ENCODE results near the gene FBXO27. TPM values are rescaled to one million over a fixed set of nuclear protein-coding genes. Genes with fewer than 3 reads are reported as not detected.

FBXO27 gene
- total and polyA plus RNA-seq, 2 of the 8 experiments (the other 6 are each of a cell fraction or from before 2014, with no cell fraction given), result 10.9 to 25.5 TPM

DNA sequence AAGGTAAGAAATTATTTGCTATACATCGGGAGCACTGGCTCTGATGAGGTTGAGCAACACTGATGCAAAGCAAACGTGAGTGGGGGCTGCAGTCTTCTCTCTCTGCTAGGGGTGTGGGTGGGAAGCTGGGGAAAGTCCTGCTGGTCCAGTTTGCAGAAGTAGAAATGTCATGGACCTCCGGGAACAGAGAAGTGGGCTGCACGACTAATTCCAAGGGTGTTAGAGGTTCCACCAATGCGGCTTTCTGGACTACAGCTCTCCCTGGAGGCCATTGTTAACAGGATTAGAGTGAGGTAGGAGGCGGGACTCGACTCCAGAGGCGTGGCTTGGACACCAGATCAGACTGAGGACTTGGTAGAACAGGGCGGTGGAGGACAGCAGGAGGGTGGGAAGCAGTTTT is 5.7 kb upstream of the FBXO27 start:
- H3K79me2 ChIP-seq (ENCODE audit: control insufficient read depth in 1 of 2, insufficient read depth in 2 of 2, low read length in 2 of 2), result no peaks in the 10 kb centered on the region
- WGBS, 2 experiments (ENCODE audit: extremely low coverage in 1 of 2, insufficient coverage in 1 of 2, insufficient read length in 1 of 2, insufficient replicate concordance in 2 of 2, low coverage in 1 of 2, low lambda C conversion rate in 2 of 2, missing lambda C conversion rate in 1 of 2), result 39% methylated on average over 9 of the region's 9 CpGs; no CpG with 5 or more reads in 1 of the 2 experiments
- no peak overlapping the region for H2BK15ac ChIP-seq (ENCODE audit: low read length)
- no peaks in the 10 kb centered on the region for H3K4me1 ChIP-seq (replicated peaks in 1 of 4; ENCODE audit: control insufficient read depth in 3 of 4, insufficient read depth in 4 of 4, low read length in 3 of 4)
- ChIA-PET CTCF (ENCODE audit: partially characterized antibody) (interaction anchor here (0.6 to 4.9 kb wide), 10 partner anchors 14 to 161 kb away, joined by 3 to 23 read pairs (median 4); no protein-coding TSS in a partner anchor), POLR2A (ENCODE audit: partially characterized antibody) (interaction anchor here (0.8 to 1.3 kb wide), 2 partner anchors 70 to 82 kb away, joined by 3 to 5 read pairs; no protein-coding TSS in a partner anchor)
- FAIRE-seq, result peak; percentile 19
- H2BK20ac ChIP-seq (ENCODE audit: low read length), result no peak overlapping the region
- H3K36me3 ChIP-seq (ENCODE audit: control insufficient read depth in 2 of 4, insufficient read depth in 4 of 4, low read length in 3 of 4), result no peaks in the 10 kb centered on the region
- H3K4me3 ChIP-seq (ENCODE audit: extremely low read depth in 1 of 4, insufficient read depth in 2 of 4, low read depth in 3 of 4, low read length in 4 of 4), result no peak overlapping the region
- H4K5ac ChIP-seq (ENCODE audit: insufficient read length, low read depth, low read length), result no peak overlapping the region
- H3K9ac ChIP-seq (replicated peaks in 1 of 4; ENCODE audit: extremely low read depth in 1 of 4, low read depth in 3 of 4, low read length in 3 of 4), result no peak overlapping the region
- no peaks in the 10 kb centered on the region for H3K23me2 ChIP-seq (ENCODE audit: low read depth, low read length)
- no peak overlapping the region for H4K8ac ChIP-seq (ENCODE audit: extremely low read depth, insufficient read depth, low read length)
- no peak overlapping the region for H3K27ac ChIP-seq (ENCODE audit: low read depth, low read length)
- no peak overlapping the region; the same call in 1 of the 2 replicates for H2BK5ac ChIP-seq (ENCODE audit: low read depth, low read length)
- no peak overlapping the region for H3K4ac ChIP-seq (replicated peaks; ENCODE audit: insufficient read length, low read depth, low read length)
- H2AFZ ChIP-seq (ENCODE audit: low read length), result peak overlapping the region; percentile 96
- H4K91ac ChIP-seq (replicated peaks; ENCODE audit: insufficient read length, low read length), result no peak overlapping the region
- no peak overlapping the region; the same call in 1 of the 2 replicates for H3K18ac ChIP-seq (ENCODE audit: extremely low read depth, low read length)
- DNase-seq (ENCODE audit: low read depth in 1 of 2, low spot score in 2 of 2), result peak in 1 of 2 experiments; percentile 67
- no peak overlapping the region for H3K23ac ChIP-seq (ENCODE audit: insufficient read length)
- H3K14ac ChIP-seq (ENCODE audit: insufficient read length), result no peak overlapping the region
- 0 out of 7 replicates have a peak, but pooled peaks cover 0 to 2% (median 0%) of the 10 kb centered on the region in 4 experiments for H3K27me3 ChIP-seq (replicated peaks in 1 of 4; ENCODE audit: control insufficient read depth in 3 of 4, extremely low read depth in 1 of 4, insufficient read depth in 3 of 4, low read length in 3 of 4)
- H2AK5ac ChIP-seq (ENCODE audit: low read depth, low read length), result no peak overlapping the region
- no peaks in the 10 kb centered on the region for H4K20me1 ChIP-seq (replicated peaks in 1 of 2; ENCODE audit: control insufficient read depth in 1 of 2, insufficient read depth in 2 of 2, low read length in 2 of 2)
- H3K79me1 ChIP-seq (ENCODE audit: low read depth, low read length), result no peaks in the 10 kb centered on the region
- no peak overlapping the region for H3K56ac ChIP-seq (replicated peaks; ENCODE audit: insufficient read length, low read depth, low read length)
- H2BK12ac ChIP-seq (ENCODE audit: low read depth, low read length), result peak overlapping the region; percentile 27; the same call in 1 of the 2 replicates
- no peaks in the 10 kb centered on the region for H3K9me3 ChIP-seq (ENCODE audit: insufficient read depth in 2 of 2, low read depth in 1 of 2, low read length in 1 of 2)
- H3K4me2 ChIP-seq (ENCODE audit: insufficient read depth in 1 of 2, low read depth in 2 of 2, low read length in 2 of 2), result peak overlapping the region in 1 of 2 experiments; percentile 17; a peak in 2 of 4 replicates
- no peak overlapping the region for H2BK120ac ChIP-seq (replicated peaks; ENCODE audit: low read depth, low read length)
- TF ChIP-seq SAP30 (IDR thresholded peaks at IDR 0.05; ENCODE audit: insufficient read depth, insufficient replicate concordance, low read length), result no peak
- no peak for TF ChIP-seq TAF7 (optimal IDR thresholded peaks at IDR 0.05; ENCODE audit: borderline replicate concordance, low read depth, low read length)
- no peak for TF ChIP-seq CREB1 (IDR thresholded peaks at IDR 0.05)
- peak; percentile 47; the same call in 1 of the 2 replicates for TF ChIP-seq TAF1 (IDR thresholded peaks at IDR 0.05; ENCODE audit: low read depth, low read length)
- 0 out of 2 replicates have a peak, but pooled peaks have one; percentile 32 for TF ChIP-seq TBP (IDR thresholded peaks at IDR 0.05; ENCODE audit: low read depth, low read length)
- TF ChIP-seq, protein P1, sequence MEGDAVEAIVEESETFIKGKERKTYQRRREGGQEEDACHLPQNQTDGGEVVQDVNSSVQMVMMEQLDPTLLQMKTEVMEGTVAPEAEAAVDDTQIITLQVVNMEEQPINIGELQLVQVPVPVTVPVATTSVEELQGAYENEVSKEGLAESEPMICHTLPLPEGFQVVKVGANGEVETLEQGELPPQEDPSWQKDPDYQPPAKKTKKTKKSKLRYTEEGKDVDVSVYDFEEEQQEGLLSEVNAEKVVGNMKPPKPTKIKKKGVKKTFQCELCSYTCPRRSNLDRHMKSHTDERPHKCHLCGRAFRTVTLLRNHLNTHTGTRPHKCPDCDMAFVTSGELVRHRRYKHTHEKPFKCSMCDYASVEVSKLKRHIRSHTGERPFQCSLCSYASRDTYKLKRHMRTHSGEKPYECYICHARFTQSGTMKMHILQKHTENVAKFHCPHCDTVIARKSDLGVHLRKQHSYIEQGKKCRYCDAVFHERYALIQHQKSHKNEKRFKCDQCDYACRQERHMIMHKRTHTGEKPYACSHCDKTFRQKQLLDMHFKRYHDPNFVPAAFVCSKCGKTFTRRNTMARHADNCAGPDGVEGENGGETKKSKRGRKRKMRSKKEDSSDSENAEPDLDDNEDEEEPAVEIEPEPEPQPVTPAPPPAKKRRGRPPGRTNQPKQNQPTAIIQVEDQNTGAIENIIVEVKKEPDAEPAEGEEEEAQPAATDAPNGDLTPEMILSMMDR (IDR thresholded peaks at IDR 0.05; ENCODE audit: control extremely low read depth in 1 of 3, insufficient read depth in 1 of 3, low read depth in 1 of 3, low read length in 3 of 3), result peak in 2 of 3 experiments; percentile 14 to 27; a peak in 2 of 4 replicates

Measured in H1 (cell line).